ENCODE measurements around the gene REEP6. TPM values are rescaled to one million over a fixed set of nuclear protein-coding genes. Genes with fewer than 3 reads are reported as not detected.
"Not testable (repeated sequence)": the region's sequence is repeated elsewhere in the genome, so short reads cannot be mapped to it uniquely, and the experiment has no call there.

REEP6 gene
- polyA plus RNA-seq, 1 donor: 228 TPM

DNA sequence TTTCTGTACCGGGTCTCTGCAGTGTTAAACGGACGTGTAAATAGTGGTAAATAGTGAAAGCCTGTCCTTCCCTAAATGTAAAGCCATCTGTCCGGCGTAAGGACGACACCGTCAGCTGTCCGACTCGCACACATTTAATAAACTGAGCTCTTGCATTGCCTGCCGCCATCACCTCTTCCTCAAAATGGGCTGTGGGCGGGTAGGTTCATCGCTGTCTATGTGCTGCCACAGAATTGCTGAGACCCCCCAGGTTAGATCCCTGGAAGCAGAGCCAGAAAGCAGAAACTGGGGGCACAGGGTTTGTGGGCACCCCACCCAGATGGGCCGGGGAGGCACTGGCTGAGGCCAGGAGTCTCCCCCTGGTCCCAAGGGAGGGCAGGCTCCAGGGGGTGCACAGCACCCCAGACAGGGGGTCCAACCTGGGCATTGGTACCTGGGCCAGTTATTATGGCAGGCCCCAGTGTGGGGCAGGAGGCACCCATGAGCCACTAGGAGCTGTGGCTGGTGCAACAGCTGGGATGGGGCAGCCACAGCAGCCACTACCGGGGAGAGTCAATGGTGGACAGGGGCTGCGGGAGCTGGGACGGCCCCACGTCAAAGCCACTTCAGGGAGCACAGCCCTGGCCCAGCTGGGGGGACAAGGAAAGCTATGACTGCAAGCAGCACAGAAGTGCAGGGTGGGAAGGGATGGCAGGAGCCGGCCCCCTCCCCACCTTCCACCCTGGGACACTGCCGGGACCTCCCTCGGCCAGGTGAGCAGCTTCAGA is 17.7 kb upstream of the REEP6 start:
- H3K27me3 ChIP-seq (ENCODE audit: control insufficient read depth, insufficient read depth, low read length): peaks cover 47% of the 10 kb centered on the region
- no peak for DNase-seq
- no CpG with 5 or more reads among the region's 20 CpGs for WGBS (ENCODE audit: insufficient coverage, low lambda C conversion rate)
- peaks cover 23% of the 10 kb centered on the region for H3K36me3 ChIP-seq (ENCODE audit: control insufficient read depth, insufficient read depth, low read length)
- H3K27ac ChIP-seq (ENCODE audit: low read length): no peak overlapping the region
- H3K4me1 ChIP-seq (ENCODE audit: control insufficient read depth, insufficient read depth, low read length): peaks cover 26% of the 10 kb centered on the region
- peaks cover 14% of the 10 kb centered on the region for H3K9me3 ChIP-seq (ENCODE audit: control insufficient read depth, low read depth, low read length)
- no peak overlapping the region for H3K4me3 ChIP-seq (ENCODE audit: low read length)

DNA sequence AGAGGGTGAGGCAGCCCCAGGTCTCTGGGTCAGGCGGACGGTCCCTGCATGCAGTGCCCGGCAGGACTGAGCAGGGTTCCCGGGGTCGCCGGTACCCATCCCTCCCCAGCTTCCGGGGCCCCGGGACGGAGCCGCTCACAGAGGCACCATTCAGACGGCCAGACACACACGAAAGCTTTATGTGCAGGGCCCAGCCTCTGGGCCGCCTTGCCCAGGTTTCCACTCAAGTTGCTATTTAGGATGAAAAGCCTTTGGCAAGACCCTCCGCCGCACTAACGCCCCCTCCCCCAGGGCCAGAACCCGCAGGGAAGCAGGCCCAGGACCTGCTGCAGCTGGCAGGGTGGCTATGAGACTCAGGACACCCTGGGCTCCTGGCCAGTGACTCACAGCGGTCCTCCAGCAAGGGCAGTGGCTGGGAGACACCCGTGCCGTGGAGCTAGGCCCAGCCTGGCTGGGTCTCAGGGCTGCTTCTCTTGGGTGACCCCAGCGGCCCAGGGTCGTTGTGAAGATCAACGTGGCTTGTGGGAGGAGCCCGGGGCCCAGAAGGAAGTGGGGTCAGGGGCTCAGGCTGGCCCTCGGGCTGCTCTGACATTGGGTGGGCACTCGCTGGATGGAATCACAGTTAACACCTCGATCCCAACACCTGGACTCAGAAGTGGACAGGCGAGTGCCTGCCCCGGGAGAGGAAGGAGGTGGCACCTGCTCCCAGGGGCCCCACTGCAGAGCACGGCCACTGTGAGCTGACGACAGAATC is 16.8 kb upstream of the REEP6 start:
- H3K4me3 ChIP-seq (ENCODE audit: low read length): no peak overlapping the region
- peaks cover 41% of the 10 kb centered on the region for H3K27me3 ChIP-seq (ENCODE audit: control insufficient read depth, insufficient read depth, low read length)
- H3K4me1 ChIP-seq (ENCODE audit: control insufficient read depth, insufficient read depth, low read length): peaks cover 23% of the 10 kb centered on the region
- WGBS (ENCODE audit: insufficient coverage, low lambda C conversion rate): no CpG with 5 or more reads among the region's 31 CpGs
- no peak overlapping the region for H3K27ac ChIP-seq (ENCODE audit: low read length)
- peaks cover 9% of the 10 kb centered on the region for H3K9me3 ChIP-seq (ENCODE audit: control insufficient read depth, low read depth, low read length)
- peaks cover 23% of the 10 kb centered on the region for H3K36me3 ChIP-seq (ENCODE audit: control insufficient read depth, insufficient read depth, low read length)
- DNase-seq: no peak

DNA sequence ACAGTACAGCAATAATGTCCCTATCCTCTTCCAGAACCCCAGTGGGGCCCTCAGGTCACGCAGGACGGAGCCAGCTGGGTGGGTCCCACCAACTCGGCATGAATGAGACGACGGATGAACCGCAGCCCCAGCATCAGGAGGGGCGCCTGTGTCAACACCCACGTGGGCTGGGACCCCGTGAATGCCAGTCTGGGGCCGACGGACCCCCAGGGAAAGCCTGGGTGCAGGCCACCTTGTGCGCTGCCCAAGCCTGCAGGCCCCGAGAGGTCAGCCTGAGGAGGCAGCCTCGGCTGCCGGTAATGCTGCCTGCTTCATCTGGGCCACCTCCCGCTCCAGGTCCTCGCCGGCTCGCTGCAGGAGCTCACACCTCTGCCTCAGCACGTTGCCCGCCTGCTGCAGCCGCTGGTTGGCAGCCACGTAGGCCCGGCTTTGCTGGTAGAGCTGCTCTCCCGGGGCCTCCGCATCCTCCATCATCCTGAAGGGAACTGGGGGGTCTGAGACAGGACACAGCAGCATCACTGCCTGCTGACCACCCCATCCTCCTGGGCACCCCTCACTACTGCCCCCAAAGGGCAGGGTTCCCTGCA is 16.1 kb upstream of the REEP6 start:
- H3K27me3 ChIP-seq (ENCODE audit: control insufficient read depth, insufficient read depth, low read length): peaks cover 37% of the 10 kb centered on the region
- DNase-seq: no peak
- no CpG with 5 or more reads among the region's 26 CpGs for WGBS (ENCODE audit: insufficient coverage, low lambda C conversion rate)

DNA sequence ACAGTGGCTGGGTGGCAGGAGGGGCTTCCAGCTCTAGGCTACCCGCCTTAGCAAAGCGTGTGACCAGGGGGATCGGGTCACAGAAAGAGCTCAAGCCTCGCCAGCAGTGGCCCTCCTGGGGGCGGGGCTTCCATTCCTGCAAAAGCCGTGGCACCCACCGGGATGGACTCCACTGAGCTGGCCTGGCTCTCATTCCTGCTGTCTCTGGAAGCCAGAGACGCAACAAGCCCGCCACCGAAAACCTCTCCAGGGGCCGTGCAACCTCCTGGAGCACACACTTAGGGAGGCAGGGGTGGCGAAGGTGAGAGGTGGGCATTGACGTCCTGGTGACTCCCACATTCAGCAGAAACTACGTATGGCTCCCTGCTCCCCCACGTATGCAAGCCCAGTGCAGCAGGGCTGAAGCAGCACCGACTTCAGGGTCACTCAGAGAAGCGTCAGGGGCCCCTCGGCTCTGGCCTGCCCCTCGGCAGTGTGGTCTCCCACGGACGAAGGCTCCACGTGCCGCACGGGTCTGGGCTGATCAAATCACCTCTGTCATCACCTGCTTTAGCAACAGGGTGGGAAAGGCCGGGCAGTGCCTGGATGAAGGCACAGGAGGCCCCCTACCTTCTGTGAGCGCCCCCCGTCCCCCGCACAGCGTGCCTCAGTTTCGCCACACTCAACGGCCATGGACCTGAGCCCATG is 15.1 kb upstream of the REEP6 start:
- Histone ChIP-seq H3K27ac (ENCODE audit: low read length) (no peak overlapping the region), H3K4me3 (ENCODE audit: low read length) (no peak overlapping the region), H3K36me3 (ENCODE audit: control insufficient read depth, insufficient read depth, low read length) (peaks cover 23% of the 10 kb centered on the region), H3K4me1 (ENCODE audit: control insufficient read depth, insufficient read depth, low read length) (peaks cover 15% of the 10 kb centered on the region), H3K27me3 (ENCODE audit: control insufficient read depth, insufficient read depth, low read length) (peaks cover 27% of the 10 kb centered on the region), H3K9me3 (ENCODE audit: control insufficient read depth, low read depth, low read length) (peaks cover under 1% of the 10 kb centered on the region)
- no CpG with 5 or more reads among the region's 31 CpGs for WGBS (ENCODE audit: insufficient coverage, low lambda C conversion rate)
- no peak for DNase-seq

More for the DNA sequence above, 16.1 kb upstream of the REEP6 start:
- peaks cover 23% of the 10 kb centered on the region for H3K36me3 ChIP-seq (ENCODE audit: control insufficient read depth, insufficient read depth, low read length)
- peaks cover 9% of the 10 kb centered on the region for H3K9me3 ChIP-seq (ENCODE audit: control insufficient read depth, low read depth, low read length)
- no peak overlapping the region for H3K4me3 ChIP-seq (ENCODE audit: low read length)
- peaks cover 25% of the 10 kb centered on the region for H3K4me1 ChIP-seq (ENCODE audit: control insufficient read depth, insufficient read depth, low read length)
- no peak overlapping the region for H3K27ac ChIP-seq (ENCODE audit: low read length)

DNA sequence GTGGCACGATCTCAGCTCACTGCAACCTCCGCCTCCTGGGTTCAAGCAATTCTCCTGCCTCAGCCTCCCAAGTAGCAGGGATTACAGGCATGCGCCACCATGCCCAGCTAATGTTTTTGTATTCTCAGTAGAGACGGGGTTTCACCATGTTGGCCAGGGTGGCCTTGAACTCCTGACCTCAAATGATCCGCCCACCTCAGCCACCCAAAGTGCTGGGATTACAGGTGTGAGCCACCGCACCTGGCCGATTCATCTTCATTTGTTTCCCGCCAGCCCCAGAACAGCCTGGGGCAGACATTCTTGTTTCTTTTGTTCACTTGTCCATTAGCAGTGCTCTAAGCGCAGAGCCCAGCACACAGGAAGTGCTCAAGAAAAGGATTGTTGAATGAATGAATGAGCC is 13.9 kb upstream of the REEP6 start:
- not testable (repeated sequence) for DNase-seq; H3K9me3 ChIP-seq (ENCODE audit: control insufficient read depth, low read depth, low read length); H3K4me1 ChIP-seq (ENCODE audit: control insufficient read depth, insufficient read depth, low read length); H3K4me3 ChIP-seq (ENCODE audit: low read length); H3K27ac ChIP-seq (ENCODE audit: low read length)
- Histone ChIP-seq H3K36me3 (ENCODE audit: control insufficient read depth, insufficient read depth, low read length) (peaks cover 23% of the 10 kb centered on the region), H3K27me3 (ENCODE audit: control insufficient read depth, insufficient read depth, low read length) (peaks cover 16% of the 10 kb centered on the region)
- no CpG with 5 or more reads among the region's 9 CpGs for WGBS (ENCODE audit: insufficient coverage, low lambda C conversion rate)

DNA sequence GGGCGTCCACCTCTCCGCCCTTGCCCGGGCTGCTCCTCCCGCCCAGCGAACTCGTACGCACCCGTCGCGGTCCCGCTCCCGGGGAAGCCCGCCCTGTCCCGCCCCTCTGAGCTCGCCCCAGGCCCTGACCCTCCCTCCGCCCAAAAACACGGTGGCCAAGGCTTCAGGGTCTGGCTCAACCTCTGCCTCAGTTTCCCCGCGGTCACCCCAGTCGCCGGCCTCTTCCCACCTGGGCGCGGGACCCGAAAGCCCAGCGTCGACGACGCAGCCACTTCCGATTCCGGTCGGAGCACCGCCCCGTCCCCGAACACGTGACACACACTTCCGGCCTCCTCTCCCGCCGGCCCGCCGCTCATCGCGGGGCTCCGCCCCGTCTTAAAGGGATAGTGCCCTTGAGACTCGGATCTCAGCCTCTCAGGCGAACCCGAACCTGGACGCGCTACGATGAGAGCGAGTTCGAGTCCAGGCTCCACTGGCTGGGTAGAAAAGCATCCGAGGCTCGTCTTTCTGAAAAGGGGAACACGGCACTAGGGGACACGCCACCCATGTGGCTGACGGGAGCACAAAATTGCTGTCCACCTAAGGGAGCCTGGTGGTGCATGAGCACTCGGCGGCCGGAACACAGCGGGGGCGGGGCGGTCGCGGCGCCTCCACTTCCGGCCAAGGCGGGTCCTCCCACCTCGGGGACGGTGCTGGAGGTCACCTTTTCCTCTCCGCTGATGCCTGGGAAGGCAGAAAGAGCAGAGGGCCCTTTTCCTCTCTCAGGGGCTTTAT is 11.9 kb upstream of the REEP6 start, which contains the start of gene C19orf25:
Gene C19orf25 (minus strand): TSS at position 282 of the 774 bp plus-strand sequence. CDS start 312 bp downstream, outside the sequence.
- no peaks in the 10 kb centered on the region for H3K27me3 ChIP-seq (ENCODE audit: control insufficient read depth, insufficient read depth, low read length)
- peak; percentile 95 to 96 for DNase-seq
- H3K4me1 ChIP-seq (ENCODE audit: control insufficient read depth, insufficient read depth, low read length): peaks cover 3% of the 10 kb centered on the region
- H3K9me3 ChIP-seq (ENCODE audit: control insufficient read depth, low read depth, low read length): no peaks in the 10 kb centered on the region
- peaks cover 23% of the 10 kb centered on the region for H3K36me3 ChIP-seq (ENCODE audit: control insufficient read depth, insufficient read depth, low read length)
- peak within 1 kb of the TSS; percentile 85 for H3K4me3 ChIP-seq (ENCODE audit: low read length)
- peak within 1 kb of the TSS; percentile 65 for H3K27ac ChIP-seq (ENCODE audit: low read length)
- no CpG with 5 or more reads among the region's 71 CpGs for WGBS (ENCODE audit: insufficient coverage, low lambda C conversion rate)

DNA sequence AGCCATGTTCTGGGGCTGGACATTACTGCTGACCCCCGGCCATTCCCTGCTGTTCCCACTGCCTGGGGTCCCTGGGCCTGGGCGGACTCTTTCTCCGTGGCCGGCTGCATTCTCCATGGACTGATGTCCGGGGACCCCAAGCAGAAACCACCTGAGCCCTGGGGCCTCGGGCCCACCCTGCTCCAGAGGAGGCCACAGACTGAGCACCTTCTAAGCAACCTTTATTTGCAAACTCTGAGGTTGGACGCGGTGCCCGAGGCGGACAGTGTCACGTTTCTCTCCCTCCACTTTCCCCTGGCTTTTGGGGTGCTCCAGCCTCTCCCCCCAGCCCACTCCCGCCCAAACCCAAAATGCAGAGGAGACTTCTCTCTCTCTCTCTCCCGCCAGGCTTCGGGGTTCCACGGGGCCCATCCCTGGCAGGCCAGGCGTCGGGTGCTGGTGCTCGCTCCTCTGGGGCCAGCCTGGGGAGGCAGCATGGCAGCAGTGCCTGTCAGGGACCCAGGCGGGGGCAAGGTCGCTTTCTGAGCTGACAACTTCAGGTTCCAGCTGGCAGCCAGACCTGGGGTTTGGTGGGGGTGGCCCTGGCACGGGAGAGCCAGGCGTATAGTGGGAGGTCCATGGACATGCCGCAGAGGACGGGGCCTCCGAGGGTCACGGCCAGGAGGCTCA is 9.6 kb upstream of the REEP6 start:
- no peak for DNase-seq
- WGBS (ENCODE audit: insufficient coverage, low lambda C conversion rate): no CpG with 5 or more reads among the region's 26 CpGs
- H3K9me3 ChIP-seq (ENCODE audit: control insufficient read depth, low read depth, low read length): no peaks in the 10 kb centered on the region
- peaks cover 3% of the 10 kb centered on the region for H3K4me1 ChIP-seq (ENCODE audit: control insufficient read depth, insufficient read depth, low read length)
- no peak overlapping the region for H3K27ac ChIP-seq (ENCODE audit: low read length)
- H3K27me3 ChIP-seq (ENCODE audit: control insufficient read depth, insufficient read depth, low read length): no peaks in the 10 kb centered on the region
- no peak overlapping the region for H3K4me3 ChIP-seq (ENCODE audit: low read length)
- peaks cover 5% of the 10 kb centered on the region for H3K36me3 ChIP-seq (ENCODE audit: control insufficient read depth, insufficient read depth, low read length)

DNA sequence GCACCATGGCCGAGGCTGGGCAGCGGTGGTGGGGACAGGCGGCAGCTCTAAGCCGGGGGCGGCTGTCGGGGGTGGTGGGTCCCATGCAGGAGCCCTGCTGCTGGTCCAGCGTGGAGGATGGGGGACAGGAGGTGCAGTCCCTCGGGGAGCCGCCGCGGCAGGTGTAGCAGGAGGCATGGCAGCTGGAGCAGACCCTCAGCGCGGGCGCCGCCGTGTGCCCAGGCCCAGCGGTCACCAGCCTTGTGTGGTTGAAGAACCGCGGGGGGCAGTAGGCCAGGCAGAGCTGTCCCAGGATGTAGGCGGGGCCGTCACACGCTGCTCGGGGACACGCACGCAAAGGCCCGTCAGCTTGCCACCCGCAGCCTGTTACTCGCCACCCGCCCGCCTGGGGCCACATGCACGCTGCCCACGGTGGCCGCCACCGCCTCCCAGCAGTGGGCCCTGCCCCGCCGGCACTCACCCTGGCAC is 9.1 kb upstream of the REEP6 start:
- no peaks in the 10 kb centered on the region for H3K9me3 ChIP-seq (ENCODE audit: control insufficient read depth, low read depth, low read length)
- no CpG with 5 or more reads among the region's 36 CpGs for WGBS (ENCODE audit: insufficient coverage, low lambda C conversion rate)

DNA sequence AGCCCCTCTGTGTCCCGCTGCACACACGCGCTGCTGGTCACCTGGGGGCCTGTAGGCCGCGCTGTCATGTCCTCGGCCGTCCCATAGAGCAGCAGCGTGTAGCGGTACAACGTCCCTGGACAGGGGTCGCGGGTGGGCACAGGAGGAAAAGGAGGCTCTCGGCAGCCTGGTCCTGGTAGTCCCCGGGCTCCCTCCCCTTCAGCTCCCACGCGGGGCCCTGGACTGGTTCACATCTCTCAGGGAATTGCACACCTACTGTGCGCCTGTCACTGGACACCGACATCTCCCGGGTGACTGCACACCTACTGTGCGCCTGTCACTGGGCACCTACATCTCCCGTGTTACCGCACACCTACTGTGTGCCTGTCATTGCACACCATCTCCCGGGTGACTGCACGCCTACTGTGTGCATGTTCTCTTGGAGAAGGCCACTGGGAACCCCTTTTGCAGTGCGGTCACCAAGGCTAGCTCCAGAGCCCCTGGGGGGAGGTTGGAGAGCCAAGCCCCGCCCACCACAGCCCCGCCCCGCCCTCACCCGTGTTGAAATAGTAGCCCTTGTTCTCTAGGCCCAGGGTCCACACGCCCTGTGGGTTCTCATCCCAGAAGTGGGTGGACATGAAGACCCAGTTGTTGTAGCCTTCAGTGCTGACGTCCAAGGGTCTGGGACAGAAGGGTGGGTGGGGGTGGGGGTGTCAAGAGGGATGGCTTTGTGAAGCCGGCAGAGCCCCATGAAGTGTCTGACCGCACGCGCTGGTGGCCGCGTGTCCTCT is 8.4 kb upstream of the REEP6 start:
- DNase-seq: no peak

More for the DNA sequence above, 9.1 kb upstream of the REEP6 start:
- peaks cover 3% of the 10 kb centered on the region for H3K4me1 ChIP-seq (ENCODE audit: control insufficient read depth, insufficient read depth, low read length)
- no peak overlapping the region for H3K27ac ChIP-seq (ENCODE audit: low read length)
- H3K36me3 ChIP-seq (ENCODE audit: control insufficient read depth, insufficient read depth, low read length): peaks cover 5% of the 10 kb centered on the region
- H3K4me3 ChIP-seq (ENCODE audit: low read length): no peak overlapping the region
- no peaks in the 10 kb centered on the region for H3K27me3 ChIP-seq (ENCODE audit: control insufficient read depth, insufficient read depth, low read length)
- no peak for DNase-seq

More for the DNA sequence above, 8.4 kb upstream of the REEP6 start:
- H3K36me3 ChIP-seq (ENCODE audit: control insufficient read depth, insufficient read depth, low read length): no peaks in the 10 kb centered on the region
- H3K4me1 ChIP-seq (ENCODE audit: control insufficient read depth, insufficient read depth, low read length): peaks cover 3% of the 10 kb centered on the region
- no peak overlapping the region for H3K4me3 ChIP-seq (ENCODE audit: low read length)
- H3K27ac ChIP-seq (ENCODE audit: low read length): no peak overlapping the region
- no peaks in the 10 kb centered on the region for H3K27me3 ChIP-seq (ENCODE audit: control insufficient read depth, insufficient read depth, low read length)
- no peaks in the 10 kb centered on the region for H3K9me3 ChIP-seq (ENCODE audit: control insufficient read depth, low read depth, low read length)
- WGBS (ENCODE audit: insufficient coverage, low lambda C conversion rate): no CpG with 5 or more reads among the region's 37 CpGs
